ENCODE data around the gene NCF4. TPM values are rescaled to one million over a fixed set of nuclear protein-coding genes. Genes with fewer than 3 reads are reported as not detected.

Gene NCF4
- total and polyA plus RNA-seq, 3 donors from 2014 or later, result 2.7 to 7.1 (median 6.8) TPM

- Histone ChIP-seq H3K36me3 (ENCODE audit: low read depth, missing control alignments) (no peaks in the 10 kb centered on the region), H3K27me3 (no peaks in the 10 kb centered on the region), H3K27ac (no peak overlapping the region), H3K4me1 (no peaks in the 10 kb centered on the region), H3K9me3 (no peaks in the 10 kb centered on the region), H3K4me3 (no peak overlapping the region)
- no peak for DNase-seq
- intact Hi-C loops (cut with DNase I; ENCODE audit: low total_unique reads), result no loop called here
- TF ChIP-seq POLR2A (IDR thresholded peaks at IDR 0.05), result no peak
- no peak for TF ChIP-seq CTCF (IDR thresholded peaks at IDR 0.05)
- 78 to 86% methylated on average over 14 to 26 of the region's 26 CpGs for WGBS, 2 donors
These were observed 1.7 kb downstream of the NCF4 start for GRCh38 chr22:36862251-36863242.

DNA sequence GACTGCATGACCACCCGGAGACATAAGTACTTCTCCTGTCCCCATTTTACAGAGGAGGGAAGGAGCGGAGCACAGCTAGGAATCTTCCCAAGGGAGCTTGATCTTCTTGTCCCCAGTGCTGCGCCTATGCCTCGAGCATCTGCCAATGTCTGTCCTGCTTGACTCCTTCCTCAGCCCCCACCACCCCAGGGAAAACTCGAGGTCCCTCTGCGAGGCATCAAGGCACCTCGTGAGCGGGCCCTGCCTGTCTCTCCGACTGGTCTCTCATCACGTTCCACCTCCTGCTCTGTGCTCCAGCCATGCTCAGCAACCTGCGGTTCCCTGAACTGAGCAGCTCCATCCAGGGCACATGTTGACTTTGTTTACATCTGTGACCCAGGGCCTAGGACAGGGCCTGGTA, 2.5 kb downstream of the NCF4 start:
- Histone ChIP-seq H3K27me3 (no peaks in the 10 kb centered on the region), H3K4me1 (no peaks in the 10 kb centered on the region), H3K36me3 (ENCODE audit: low read depth, missing control alignments) (no peaks in the 10 kb centered on the region), H3K27ac (no peak overlapping the region), H3K4me3 (no peak overlapping the region), H3K9me3 (no peaks in the 10 kb centered on the region)
- WGBS, 2 donors, result 73 to 86% methylated on average over 8 to 11 of the region's 11 CpGs
- intact Hi-C loops (cut with DNase I; ENCODE audit: low total_unique reads), result no loop called here
- no peak for DNase-seq
- no peak for TF ChIP-seq POLR2A (IDR thresholded peaks at IDR 0.05)
- TF ChIP-seq CTCF (IDR thresholded peaks at IDR 0.05), result no peak

DNA sequence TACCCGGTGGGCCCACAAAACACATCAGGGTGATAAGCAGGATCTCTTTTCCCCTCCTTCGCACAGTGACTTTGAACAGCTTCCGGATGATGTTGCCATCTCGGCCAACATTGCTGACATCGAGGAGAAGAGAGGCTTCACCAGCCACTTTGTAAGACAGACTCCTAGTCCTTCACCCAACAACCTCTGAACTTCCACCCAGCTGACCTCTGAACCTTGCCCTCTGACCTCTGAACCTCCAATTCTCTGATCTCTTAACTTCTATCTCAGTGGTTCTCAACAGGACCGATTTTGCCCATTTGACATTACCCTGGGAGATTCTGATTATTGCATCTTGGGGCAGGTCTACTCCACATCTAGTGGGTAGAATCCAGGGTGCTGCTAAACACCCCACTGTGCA, 3.2 kb downstream of the NCF4 start:
- Histone ChIP-seq H3K9me3 (no peaks in the 10 kb centered on the region), H3K4me3 (no peak overlapping the region), H3K27me3 (no peaks in the 10 kb centered on the region), H3K36me3 (ENCODE audit: low read depth, missing control alignments) (no peaks in the 10 kb centered on the region), H3K27ac (no peak overlapping the region), H3K4me1 (no peaks in the 10 kb centered on the region)
- intact Hi-C loops (cut with DNase I; ENCODE audit: low total_unique reads), result no loop called here
- WGBS, 2 donors, result 89 to 91% methylated on average over 6 of the region's 6 CpGs
- DNase-seq, result no peak
- TF ChIP-seq POLR2A (IDR thresholded peaks at IDR 0.05) (no peak), CTCF (IDR thresholded peaks at IDR 0.05) (no peak)

DNA sequence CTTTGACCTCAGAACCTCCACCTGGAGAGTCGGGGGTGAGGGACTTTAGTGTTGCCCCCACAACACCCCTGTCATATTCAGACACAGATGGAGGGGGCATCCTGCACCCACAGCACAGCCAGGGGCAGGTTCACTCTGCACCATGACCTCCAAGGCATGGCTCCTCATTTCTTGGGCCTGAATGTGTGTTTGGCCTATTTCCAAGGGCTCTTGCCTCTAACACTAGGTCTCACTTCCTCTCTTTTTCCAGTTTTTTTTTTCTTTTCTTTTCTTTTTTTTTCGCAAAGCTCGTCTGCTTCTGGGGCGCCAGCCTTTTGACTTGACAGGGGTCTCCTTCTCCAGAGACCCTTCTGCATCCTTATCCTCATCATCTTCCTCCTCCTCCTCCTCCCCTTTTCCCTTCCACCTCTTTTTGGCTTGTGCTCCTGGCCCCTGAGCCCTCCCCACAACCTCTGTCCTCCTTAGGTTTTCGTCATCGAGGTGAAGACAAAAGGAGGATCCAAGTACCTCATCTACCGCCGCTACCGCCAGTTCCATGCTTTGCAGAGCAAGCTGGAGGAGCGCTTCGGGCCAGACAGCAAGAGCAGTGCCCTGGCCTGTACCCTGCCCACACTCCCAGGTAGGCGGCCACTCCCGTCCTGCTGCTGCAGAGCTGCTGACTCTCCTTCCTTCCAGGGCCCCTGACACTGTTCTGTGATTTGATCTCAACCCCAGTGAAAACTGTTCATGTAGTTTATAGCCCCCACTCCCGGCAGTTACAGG, 3.8 kb downstream of the NCF4 start:
- no peaks in the 10 kb centered on the region for H3K4me1 ChIP-seq
- no peaks in the 10 kb centered on the region for H3K27me3 ChIP-seq
- 67 to 69% methylated on average over 10 to 14 of the region's 14 CpGs for WGBS, 2 donors
- H3K27ac ChIP-seq, result no peak overlapping the region
- intact Hi-C loops (cut with DNase I; ENCODE audit: low total_unique reads), result no loop called here
- no peak for TF ChIP-seq POLR2A (IDR thresholded peaks at IDR 0.05)
- no peak for TF ChIP-seq CTCF (IDR thresholded peaks at IDR 0.05)
- no peak overlapping the region for H3K4me3 ChIP-seq
- H3K9me3 ChIP-seq, result no peaks in the 10 kb centered on the region
- no peaks in the 10 kb centered on the region for H3K36me3 ChIP-seq (ENCODE audit: low read depth, missing control alignments)
- DNase-seq, result no peak
